ENCODE results near the gene TBL1X. TPM values are rescaled to one million over a fixed set of nuclear protein-coding genes. Genes with fewer than 3 reads are reported as not detected.
A peak's percentile ranks its signal among the peaks of the same experiment; 100 is the strongest.

TBL1X gene
- total and polyA plus RNA-seq, 2 donors: 6.8 to 11.5 TPM

- over 99% methylated on average over 14 of the region's 14 CpGs for WGBS
- H3K27me3 ChIP-seq (ENCODE audit: control insufficient read depth in 2 of 2, insufficient read depth in 1 of 2, low read length in 1 of 2): no peaks in the 10 kb centered on the region
- no peaks in the 10 kb centered on the region for H3K36me3 ChIP-seq (ENCODE audit: control insufficient read depth in 2 of 2, insufficient read depth in 2 of 2, low read length in 1 of 2)
- peaks cover 4 to 14% of the 10 kb centered on the region in 2 donors for H3K4me1 ChIP-seq (ENCODE audit: control insufficient read depth in 2 of 2, insufficient read depth in 2 of 2, low read length in 2 of 2)
- peaks cover 2 to 4% of the 10 kb centered on the region in 2 donors for H3K9me3 ChIP-seq (ENCODE audit: control insufficient read depth in 2 of 2, insufficient read depth in 1 of 2, low read length in 1 of 2)
- no peak for DNase-seq (ENCODE audit: low read depth in 6 of 9, low spot score in 9 of 9)
- H3K27ac ChIP-seq (ENCODE audit: low read depth in 1 of 2, low read length in 1 of 2): no peak overlapping the region
- no peak overlapping the region for H3K4me3 ChIP-seq (ENCODE audit: low read length in 2 of 2)
Observed at GRCh38 chrX:9586992-9587392, 122.1 kb downstream of the TBL1X start.

GRCh38 chrX:9587642-9588041 lies 122.8 kb downstream of the TBL1X start:
- 44% methylated on average over 9 of the region's 9 CpGs for WGBS
- H3K27me3 ChIP-seq (ENCODE audit: control insufficient read depth in 2 of 2, insufficient read depth in 1 of 2, low read length in 1 of 2): no peaks in the 10 kb centered on the region
- H3K36me3 ChIP-seq (ENCODE audit: control insufficient read depth in 2 of 2, insufficient read depth in 2 of 2, low read length in 1 of 2): no peaks in the 10 kb centered on the region
- peaks cover 4 to 14% of the 10 kb centered on the region in 2 donors for H3K4me1 ChIP-seq (ENCODE audit: control insufficient read depth in 2 of 2, insufficient read depth in 2 of 2, low read length in 2 of 2)
- peaks cover 2 to 4% of the 10 kb centered on the region in 2 donors for H3K9me3 ChIP-seq (ENCODE audit: control insufficient read depth in 2 of 2, insufficient read depth in 1 of 2, low read length in 1 of 2)
- H3K4me3 ChIP-seq (ENCODE audit: low read length in 2 of 2): no peak overlapping the region
- peak; percentile 4 to 70 (median 36) for DNase-seq (ENCODE audit: low read depth in 6 of 9, low spot score in 9 of 9)
- no peak overlapping the region for H3K27ac ChIP-seq (ENCODE audit: low read depth in 1 of 2, low read length in 1 of 2)

- H3K4me1 ChIP-seq (ENCODE audit: control insufficient read depth in 2 of 2, insufficient read depth in 2 of 2, low read length in 2 of 2): peaks cover 4 to 14% of the 10 kb centered on the region in 2 donors
- no peak for DNase-seq (ENCODE audit: low read depth in 6 of 9, low spot score in 9 of 9)
- no peaks in the 10 kb centered on the region for H3K27me3 ChIP-seq (ENCODE audit: control insufficient read depth in 2 of 2, insufficient read depth in 1 of 2, low read length in 1 of 2)
- H3K27ac ChIP-seq (ENCODE audit: low read depth in 1 of 2, low read length in 1 of 2): no peak overlapping the region
- WGBS: 96% methylated on average over 2 of the region's 2 CpGs
- H3K4me3 ChIP-seq (ENCODE audit: low read length in 2 of 2): no peak overlapping the region
- H3K9me3 ChIP-seq (ENCODE audit: control insufficient read depth in 2 of 2, insufficient read depth in 1 of 2, low read length in 1 of 2): peaks cover 2 to 4% of the 10 kb centered on the region in 2 donors
- H3K36me3 ChIP-seq (ENCODE audit: control insufficient read depth in 2 of 2, insufficient read depth in 2 of 2, low read length in 1 of 2): no peaks in the 10 kb centered on the region
Observed at GRCh38 chrX:9591496-9591895, 126.6 kb downstream of the TBL1X start.

- 95% methylated on average over 9 of the region's 9 CpGs for WGBS
- DNase-seq (ENCODE audit: low read depth in 6 of 9, low spot score in 9 of 9): no peak
- H3K4me1 ChIP-seq (ENCODE audit: control insufficient read depth in 2 of 2, insufficient read depth in 2 of 2, low read length in 2 of 2): no peaks in the 10 kb centered on the region
Observed at GRCh38 chrX:9593756-9594155, 128.9 kb downstream of the TBL1X start.

GRCh38 chrX:9595174-9595573 lies 130.3 kb downstream of the TBL1X start:
- no peaks in the 10 kb centered on the region for H3K36me3 ChIP-seq (ENCODE audit: control insufficient read depth in 2 of 2, insufficient read depth in 2 of 2, low read length in 1 of 2)
- no peak overlapping the region for H3K4me3 ChIP-seq (ENCODE audit: low read length in 2 of 2)
- peaks cover 2 to 4% of the 10 kb centered on the region in 2 donors for H3K9me3 ChIP-seq (ENCODE audit: control insufficient read depth in 2 of 2, insufficient read depth in 1 of 2, low read length in 1 of 2)
- 90% methylated on average over 5 of the region's 5 CpGs for WGBS
- no peak overlapping the region for H3K27ac ChIP-seq (ENCODE audit: low read depth in 1 of 2, low read length in 1 of 2)
- no peaks in the 10 kb centered on the region for H3K27me3 ChIP-seq (ENCODE audit: control insufficient read depth in 2 of 2, insufficient read depth in 1 of 2, low read length in 1 of 2)
- no peak for DNase-seq (ENCODE audit: low read depth in 6 of 9, low spot score in 9 of 9)
- H3K4me1 ChIP-seq (ENCODE audit: control insufficient read depth in 2 of 2, insufficient read depth in 2 of 2, low read length in 2 of 2): no peaks in the 10 kb centered on the region

More at GRCh38 chrX:9593756-9594155, 128.9 kb downstream of the TBL1X start:
- H3K27me3 ChIP-seq (ENCODE audit: control insufficient read depth in 2 of 2, insufficient read depth in 1 of 2, low read length in 1 of 2): no peaks in the 10 kb centered on the region
- H3K36me3 ChIP-seq (ENCODE audit: control insufficient read depth in 2 of 2, insufficient read depth in 2 of 2, low read length in 1 of 2): no peaks in the 10 kb centered on the region
- H3K27ac ChIP-seq (ENCODE audit: low read depth in 1 of 2, low read length in 1 of 2): no peak overlapping the region
- peaks cover 2 to 4% of the 10 kb centered on the region in 2 donors for H3K9me3 ChIP-seq (ENCODE audit: control insufficient read depth in 2 of 2, insufficient read depth in 1 of 2, low read length in 1 of 2)
- no peak overlapping the region for H3K4me3 ChIP-seq (ENCODE audit: low read length in 2 of 2)

GRCh38 chrX:9596837-9597236 lies 132.0 kb downstream of the TBL1X start:
- 97% methylated on average over 3 of the region's 3 CpGs for WGBS
- Histone ChIP-seq H3K4me1 (ENCODE audit: control insufficient read depth in 2 of 2, insufficient read depth in 2 of 2, low read length in 2 of 2) (no peaks in the 10 kb centered on the region), H3K4me3 (ENCODE audit: low read length in 2 of 2) (no peak overlapping the region), H3K27ac (ENCODE audit: low read depth in 1 of 2, low read length in 1 of 2) (no peak overlapping the region), H3K27me3 (ENCODE audit: control insufficient read depth in 2 of 2, insufficient read depth in 1 of 2, low read length in 1 of 2) (no peaks in the 10 kb centered on the region), H3K36me3 (ENCODE audit: control insufficient read depth in 2 of 2, insufficient read depth in 2 of 2, low read length in 1 of 2) (no peaks in the 10 kb centered on the region), H3K9me3 (ENCODE audit: control insufficient read depth in 2 of 2, insufficient read depth in 1 of 2, low read length in 1 of 2) (no peaks in the 10 kb centered on the region)
- DNase-seq (ENCODE audit: low read depth in 6 of 9, low spot score in 9 of 9): no peak

- Histone ChIP-seq H3K36me3 (ENCODE audit: control insufficient read depth in 2 of 2, insufficient read depth in 2 of 2, low read length in 1 of 2) (no peaks in the 10 kb centered on the region), H3K4me3 (ENCODE audit: low read length in 2 of 2) (no peak overlapping the region), H3K9me3 (ENCODE audit: control insufficient read depth in 2 of 2, insufficient read depth in 1 of 2, low read length in 1 of 2) (no peaks in the 10 kb centered on the region), H3K27me3 (ENCODE audit: control insufficient read depth in 2 of 2, insufficient read depth in 1 of 2, low read length in 1 of 2) (no peaks in the 10 kb centered on the region), H3K4me1 (ENCODE audit: control insufficient read depth in 2 of 2, insufficient read depth in 2 of 2, low read length in 2 of 2) (no peaks in the 10 kb centered on the region), H3K27ac (ENCODE audit: low read depth in 1 of 2, low read length in 1 of 2) (no peak overlapping the region)
- 98% methylated on average over 13 of the region's 13 CpGs for WGBS
- no peak for DNase-seq (ENCODE audit: low read depth in 6 of 9, low spot score in 9 of 9)
Observed at GRCh38 chrX:9597361-9598035, 132.6 kb downstream of the TBL1X start.

GRCh38 chrX:9598344-9598743 lies 133.5 kb downstream of the TBL1X start:
- no peak overlapping the region for H3K4me3 ChIP-seq (ENCODE audit: low read length in 2 of 2)
- H3K27ac ChIP-seq (ENCODE audit: low read depth in 1 of 2, low read length in 1 of 2): no peak overlapping the region
- no peaks in the 10 kb centered on the region for H3K4me1 ChIP-seq (ENCODE audit: control insufficient read depth in 2 of 2, insufficient read depth in 2 of 2, low read length in 2 of 2)
- no peak for DNase-seq (ENCODE audit: low read depth in 6 of 9, low spot score in 9 of 9)
- no peaks in the 10 kb centered on the region for H3K36me3 ChIP-seq (ENCODE audit: control insufficient read depth in 2 of 2, insufficient read depth in 2 of 2, low read length in 1 of 2)
- no peaks in the 10 kb centered on the region for H3K9me3 ChIP-seq (ENCODE audit: control insufficient read depth in 2 of 2, insufficient read depth in 1 of 2, low read length in 1 of 2)
- 90% methylated on average over 7 of the region's 7 CpGs for WGBS
- no peaks in the 10 kb centered on the region for H3K27me3 ChIP-seq (ENCODE audit: control insufficient read depth in 2 of 2, insufficient read depth in 1 of 2, low read length in 1 of 2)

- 92% methylated on average over 17 of the region's 17 CpGs for WGBS
- Histone ChIP-seq H3K9me3 (ENCODE audit: control insufficient read depth in 2 of 2, insufficient read depth in 1 of 2, low read length in 1 of 2) (peaks cover 0 to 3% of the 10 kb centered on the region in 2 donors), H3K27me3 (ENCODE audit: control insufficient read depth in 2 of 2, insufficient read depth in 1 of 2, low read length in 1 of 2) (no peaks in the 10 kb centered on the region), H3K4me1 (ENCODE audit: control insufficient read depth in 2 of 2, insufficient read depth in 2 of 2, low read length in 2 of 2) (no peaks in the 10 kb centered on the region), H3K27ac (ENCODE audit: low read depth in 1 of 2, low read length in 1 of 2) (no peak overlapping the region), H3K36me3 (ENCODE audit: control insufficient read depth in 2 of 2, insufficient read depth in 2 of 2, low read length in 1 of 2) (no peaks in the 10 kb centered on the region), H3K4me3 (ENCODE audit: low read length in 2 of 2) (no peak overlapping the region)
- no peak for DNase-seq (ENCODE audit: low read depth in 6 of 9, low spot score in 9 of 9)
Observed at GRCh38 chrX:9604111-9604907, 139.5 kb downstream of the TBL1X start.
